Activated CD8-positive, alpha-beta memory T cell treated with anti-CD3 and anti-CD28 coated beads for 4 hours (primary cell): ENCODE data around the gene OR51A4.
"Not testable (repeated sequence)": the region's sequence is repeated elsewhere in the genome, so short reads cannot be mapped to it uniquely, and the experiment has no call there.

ENCODE experiments used
- DNase-seq, 2 donors: peaks; one replicate each; pipeline ENCODE4 v3.0.0-alpha.2; 2020; ENCODE audit warnings: low read depth in 2 of 2

OR51A4 gene, protein sequence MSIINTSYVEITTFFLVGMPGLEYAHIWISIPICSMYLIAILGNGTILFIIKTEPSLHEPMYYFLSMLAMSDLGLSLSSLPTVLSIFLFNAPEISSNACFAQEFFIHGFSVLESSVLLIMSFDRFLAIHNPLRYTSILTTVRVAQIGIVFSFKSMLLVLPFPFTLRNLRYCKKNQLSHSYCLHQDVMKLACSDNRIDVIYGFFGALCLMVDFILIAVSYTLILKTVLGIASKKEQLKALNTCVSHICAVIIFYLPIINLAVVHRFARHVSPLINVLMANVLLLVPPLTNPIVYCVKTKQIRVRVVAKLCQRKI

DNA sequence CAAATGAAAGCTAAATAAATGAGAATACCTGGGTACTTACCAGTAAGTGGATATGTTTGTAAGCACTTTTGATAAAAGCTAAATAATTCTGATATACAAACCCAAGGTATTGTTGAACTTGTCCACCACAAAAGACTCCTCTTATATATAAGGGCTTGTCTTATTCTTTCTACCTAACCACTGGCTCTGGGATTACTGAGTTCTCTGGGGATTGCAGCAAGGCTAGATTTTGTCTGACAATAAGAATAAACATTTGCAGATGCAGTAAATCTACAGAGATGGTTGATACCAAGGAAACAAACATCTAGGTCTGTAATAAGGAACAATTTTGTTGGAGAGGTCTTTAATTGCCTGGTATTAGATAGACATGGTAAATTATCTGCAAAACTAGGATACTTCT is at the start of gene OR51A4:
TSS of gene OR51A4 (minus strand) at position 101 of the 400 bp plus-strand sequence. CDS start 505 bp downstream, outside the sequence.
- DNase-seq: no peak

DNA sequence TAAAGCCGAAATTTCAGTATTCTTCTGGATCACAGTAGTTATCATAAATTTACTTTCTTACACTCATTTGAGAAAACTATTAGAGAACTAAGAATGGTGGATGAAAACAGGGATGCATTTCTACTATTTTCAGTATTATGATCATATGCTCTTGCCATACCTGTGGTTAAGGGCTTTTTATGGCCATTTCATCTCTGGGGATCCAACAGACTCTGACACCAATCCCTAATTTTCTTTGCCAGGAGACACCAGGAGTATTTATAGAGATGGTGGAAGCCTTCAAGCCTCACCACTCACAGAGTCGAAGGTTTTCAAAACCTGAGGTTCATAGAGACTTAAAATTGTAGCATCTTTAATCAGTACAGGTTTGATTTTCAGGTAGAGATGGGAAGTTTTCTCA is 47.1 kb upstream of the OR51A4 start, which contains the start of gene OR51L1:
TSS of gene OR51L1 (plus strand) at position 301 of the 400 bp plus-strand sequence. CDS start 4,132 bp downstream, outside the sequence.
- DNase-seq: no peak

DNA sequence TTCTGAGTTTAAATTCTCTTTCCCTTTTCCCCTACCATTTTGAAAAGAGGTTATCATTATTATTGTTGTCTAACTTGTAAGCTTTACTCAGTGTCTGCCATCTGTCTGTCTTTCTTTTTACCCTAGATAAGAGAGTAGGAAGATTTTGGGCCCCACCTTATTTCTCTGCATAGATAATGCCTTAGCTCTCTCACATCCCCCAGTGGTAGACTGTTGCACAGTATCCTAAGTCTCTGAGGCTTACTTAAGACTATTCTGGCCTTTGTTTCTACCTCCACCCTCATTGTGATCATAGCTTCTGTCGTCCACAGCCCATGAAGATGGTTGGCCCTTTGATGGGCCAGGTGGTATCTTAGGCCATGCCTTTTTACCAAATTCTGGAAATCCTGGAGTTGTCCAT is 43.7 kb upstream of the OR51A4 start:
- no peak for DNase-seq

DNA sequence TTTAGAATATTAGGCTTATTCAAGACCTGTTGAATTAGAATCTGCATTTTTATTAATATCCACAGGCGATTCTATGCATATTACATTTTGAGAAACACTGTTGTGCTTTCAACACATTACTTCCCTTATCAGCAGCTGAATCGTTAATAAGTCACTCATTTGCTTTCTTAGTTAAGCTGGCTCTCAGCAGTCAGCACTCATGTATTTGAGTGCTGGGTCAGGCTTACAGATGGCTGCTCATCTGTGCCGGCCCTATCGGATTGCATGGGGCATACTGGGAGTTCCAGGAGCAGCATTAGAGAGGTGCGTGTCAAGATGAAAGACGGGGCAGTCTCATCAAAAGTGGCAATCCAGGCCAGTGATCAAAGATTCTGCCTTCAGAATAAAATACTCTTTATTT is 36.4 kb upstream of the OR51A4 start:
- no peak for DNase-seq

DNA sequence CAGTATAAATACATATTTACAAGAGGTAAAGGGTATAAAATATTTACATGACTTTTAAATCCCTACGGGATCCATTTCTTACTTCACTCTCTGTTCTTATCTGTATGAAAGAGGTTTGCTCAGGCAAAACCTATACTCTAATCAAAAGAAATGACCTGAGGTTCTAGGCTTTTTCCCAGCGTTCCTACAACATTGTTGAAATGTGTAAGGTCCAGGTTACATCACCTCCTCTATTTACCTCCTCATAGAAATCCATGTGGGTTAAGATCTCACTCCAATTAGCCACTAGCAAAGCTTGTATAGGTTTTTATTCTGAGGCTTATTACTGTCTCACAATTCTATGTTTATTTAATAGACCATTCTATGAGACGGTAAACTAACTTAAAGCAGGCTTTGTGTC is 35.3 kb upstream of the OR51A4 start:
- no peak for DNase-seq

DNA sequence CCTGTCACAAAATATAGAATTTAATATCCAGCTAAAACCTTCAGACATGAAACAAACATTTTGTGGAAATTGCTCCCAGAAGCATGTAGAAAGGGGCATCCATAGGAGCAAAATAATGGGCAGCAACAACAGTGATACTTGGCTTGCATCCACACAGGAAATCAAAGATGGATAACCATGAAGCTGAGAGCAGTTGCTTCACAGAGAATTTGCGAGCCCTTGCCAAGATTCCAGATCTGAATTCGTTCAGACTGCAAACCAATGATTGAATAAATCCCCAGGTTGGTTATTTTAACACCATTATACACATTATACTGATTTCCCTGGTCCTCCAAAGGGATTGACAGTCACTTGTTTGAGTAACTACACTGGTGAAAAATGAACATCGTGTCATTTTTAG is 31.6 kb upstream of the OR51A4 start:
- no peak for DNase-seq

DNA sequence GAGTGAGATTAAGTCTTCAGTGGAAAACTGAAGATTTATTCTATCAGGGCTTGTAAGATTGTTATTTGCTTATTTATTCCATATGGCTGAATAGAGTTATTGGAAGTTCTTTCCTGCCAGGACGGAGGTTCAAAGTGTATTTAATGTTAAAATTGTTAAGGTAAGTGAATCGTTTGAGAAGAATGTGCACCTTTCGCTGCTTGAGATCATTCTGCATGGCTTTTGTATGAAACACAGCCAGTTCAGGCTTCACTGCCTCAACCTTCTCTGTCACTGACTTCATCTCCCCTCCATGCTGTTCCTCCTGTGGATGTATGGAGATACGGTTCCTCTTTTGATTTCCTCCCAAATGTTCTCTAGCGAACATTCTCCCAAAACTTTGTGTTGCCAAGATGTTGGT is 28.0 kb upstream of the OR51A4 start:
- no peak for DNase-seq

DNA sequence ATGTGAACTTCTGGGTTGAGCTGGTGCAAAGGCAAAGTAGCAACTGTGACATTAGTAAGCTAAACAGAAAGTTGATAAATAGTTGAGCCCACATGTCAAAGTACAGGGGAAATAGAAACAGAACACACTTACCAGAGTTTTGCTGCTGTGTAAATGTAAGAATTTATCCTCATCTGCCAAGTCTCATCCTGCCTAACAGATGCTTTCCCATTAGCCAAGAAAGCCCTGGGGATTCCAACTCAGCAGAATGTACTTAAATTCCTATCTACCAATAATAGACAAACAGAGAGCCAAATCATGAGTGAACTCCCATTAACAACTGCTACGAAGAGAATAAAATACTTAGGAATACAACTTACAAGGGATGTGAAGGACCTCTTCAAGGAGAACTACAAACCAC is 15.4 kb upstream of the OR51A4 start:
- DNase-seq: no peak

DNA sequence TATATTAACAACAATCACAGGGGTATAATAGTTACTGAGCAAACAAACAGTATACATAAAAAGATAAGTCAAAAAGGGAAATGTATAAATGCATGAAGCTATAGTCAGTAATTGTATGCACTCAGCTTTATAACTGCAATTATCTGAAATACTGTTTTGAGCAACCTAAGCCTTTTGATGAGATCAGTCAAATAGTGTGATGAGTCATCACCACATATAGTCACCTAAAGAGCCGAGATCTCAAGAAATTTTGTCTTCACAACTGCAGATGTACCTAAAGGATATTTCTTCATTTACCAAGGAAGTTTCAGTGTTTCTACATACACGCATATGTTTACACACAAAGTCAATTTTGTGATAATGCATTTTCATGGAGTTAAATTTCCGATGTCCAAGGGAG is 13.5 kb upstream of the OR51A4 start:
- DNase-seq: no peak

DNA sequence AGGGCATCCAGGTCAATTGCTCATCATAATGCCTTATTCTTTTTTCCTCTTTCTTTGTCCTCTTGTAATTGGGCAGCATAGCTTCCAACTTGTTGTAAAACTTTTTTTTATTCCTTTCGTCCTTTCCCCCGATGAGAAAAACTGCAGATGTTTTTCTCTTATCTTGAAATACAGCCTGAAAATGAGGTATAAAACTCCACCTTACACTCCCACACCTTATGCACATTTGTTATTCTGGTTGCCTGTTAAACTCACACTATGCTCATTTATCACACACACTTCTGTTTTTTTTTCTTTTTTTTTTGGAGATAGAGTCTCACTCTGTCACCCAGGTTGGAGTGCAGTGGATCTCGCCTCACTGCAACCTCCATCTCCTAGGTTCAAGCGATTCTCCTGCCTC is 10.0 kb upstream of the OR51A4 start:
- DNase-seq: no peak

DNA sequence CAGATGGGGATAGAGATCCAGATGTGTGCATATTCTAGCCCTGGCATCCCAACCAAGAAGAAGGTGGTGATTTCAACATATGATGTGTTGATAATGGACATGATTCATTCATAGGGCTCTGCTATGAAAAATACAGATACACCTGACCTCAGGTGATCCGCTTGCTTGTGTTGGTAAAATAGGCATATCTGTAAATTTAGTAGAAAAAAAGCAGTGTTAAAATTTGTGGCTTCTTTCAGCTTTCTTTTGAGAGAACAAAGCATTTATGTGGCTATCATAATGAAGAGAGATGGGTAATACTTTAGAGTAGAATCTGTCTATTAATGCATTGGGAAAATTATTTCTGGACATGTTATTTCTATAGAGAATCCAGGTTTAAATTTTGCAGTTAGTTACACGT is 8.2 kb upstream of the OR51A4 start, which contains the start of gene OR51A2:
TSS of gene OR51A2 (minus strand) at position 101 of the 400 bp plus-strand sequence. CDS start at position 101, 0 bp downstream.
- not testable (repeated sequence) for DNase-seq

DNA sequence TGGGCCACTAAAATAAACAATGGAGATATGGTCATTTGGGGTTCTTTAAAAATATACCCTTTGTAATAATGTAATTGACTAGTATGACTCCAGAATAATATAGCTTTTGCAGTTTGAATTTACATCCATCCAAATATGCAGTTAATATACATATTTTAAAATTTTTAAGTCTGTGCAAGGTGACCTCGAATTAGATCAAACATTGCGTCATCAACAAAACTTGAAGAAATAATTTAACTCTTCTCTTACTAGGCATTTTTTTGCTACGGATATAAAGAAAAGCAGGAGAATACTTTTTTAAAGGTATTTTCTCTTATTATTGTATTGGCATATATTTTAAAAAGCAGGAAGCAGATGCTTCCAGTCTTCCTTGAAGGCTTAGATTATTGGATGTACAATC is 10.7 kb downstream of the OR51A4 start:
- DNase-seq: no peak

DNA sequence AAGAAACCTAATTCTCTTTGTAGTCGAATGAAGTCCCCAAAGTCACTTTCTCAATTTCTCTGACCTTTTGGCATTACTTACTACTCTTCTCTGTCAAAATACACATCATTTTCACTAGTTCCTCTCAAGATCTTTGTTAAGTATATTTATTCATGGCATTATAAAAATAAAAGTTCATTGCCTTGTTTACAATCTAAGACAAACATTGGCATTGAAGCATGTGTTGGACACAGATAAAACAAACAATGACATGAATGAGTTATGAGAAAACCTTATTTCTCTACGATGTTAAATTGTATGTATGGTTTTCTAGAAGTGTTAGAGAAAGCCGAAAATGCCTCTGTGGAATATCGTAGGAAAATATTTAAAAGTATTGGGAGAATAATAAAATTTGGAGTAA is 14.7 kb downstream of the OR51A4 start:
- no peak for DNase-seq

DNA sequence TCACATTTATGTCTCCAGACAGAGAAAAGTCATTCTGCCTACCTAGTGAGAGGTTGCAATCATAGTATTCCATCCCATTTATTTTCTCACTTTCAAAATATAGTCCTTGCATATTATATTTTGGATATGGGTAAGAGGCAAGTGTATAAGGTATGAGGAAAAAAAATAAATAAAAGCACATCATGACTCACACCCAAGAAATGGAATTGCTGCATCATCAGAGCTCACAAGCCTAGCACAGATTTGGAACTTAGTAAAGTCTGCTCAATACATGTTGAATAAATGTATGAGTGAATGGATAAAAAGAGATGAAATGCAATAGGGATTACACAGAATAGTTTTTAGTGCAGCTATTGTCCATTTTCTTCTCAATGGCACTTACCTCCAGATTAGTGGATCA is 20.8 kb downstream of the OR51A4 start:
- no peak for DNase-seq

DNA sequence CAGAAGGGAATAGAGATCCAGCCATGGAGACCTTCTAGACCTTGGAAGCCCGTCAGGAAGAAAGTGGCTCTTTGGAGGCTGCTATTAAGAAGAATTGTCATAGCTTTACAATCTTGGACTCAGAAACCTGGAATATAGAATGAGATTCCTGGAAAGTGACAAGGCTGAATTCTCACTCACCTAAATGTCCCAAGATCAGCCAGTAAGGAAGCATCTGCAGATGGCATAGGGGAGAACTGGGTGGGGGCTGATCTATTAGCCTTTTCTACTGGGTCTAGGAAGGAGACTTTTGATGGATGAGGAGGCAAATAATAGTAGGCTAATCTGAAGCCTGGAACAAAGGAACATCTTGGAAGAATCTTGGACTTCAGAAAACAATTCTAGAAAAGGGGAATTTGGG is 23.2 kb downstream of the OR51A4 start, which contains the start of gene OR51G1:
TSS of gene OR51G1 (minus strand) at position 101 of the 400 bp plus-strand sequence. CDS start at position 101, 0 bp downstream.
- no peak for DNase-seq

DNA sequence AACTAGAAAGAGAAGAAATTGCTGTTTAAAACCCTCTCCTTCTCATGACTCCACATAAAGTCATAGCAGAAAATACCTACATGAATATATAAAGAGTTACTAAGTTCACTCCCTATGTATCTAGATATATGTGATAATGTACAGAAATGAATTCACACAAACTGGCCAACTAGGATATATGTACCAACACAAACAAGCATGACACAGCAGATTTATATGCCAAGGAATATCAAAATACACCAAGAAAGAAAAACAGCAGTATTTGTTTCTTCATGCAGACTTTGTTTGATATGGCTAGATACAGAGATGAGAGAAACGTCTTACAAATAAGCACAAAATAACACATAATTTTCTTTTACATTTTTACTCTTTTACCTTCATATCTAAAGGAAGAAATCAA is 25.1 kb downstream of the OR51A4 start:
- DNase-seq: no peak

DNA sequence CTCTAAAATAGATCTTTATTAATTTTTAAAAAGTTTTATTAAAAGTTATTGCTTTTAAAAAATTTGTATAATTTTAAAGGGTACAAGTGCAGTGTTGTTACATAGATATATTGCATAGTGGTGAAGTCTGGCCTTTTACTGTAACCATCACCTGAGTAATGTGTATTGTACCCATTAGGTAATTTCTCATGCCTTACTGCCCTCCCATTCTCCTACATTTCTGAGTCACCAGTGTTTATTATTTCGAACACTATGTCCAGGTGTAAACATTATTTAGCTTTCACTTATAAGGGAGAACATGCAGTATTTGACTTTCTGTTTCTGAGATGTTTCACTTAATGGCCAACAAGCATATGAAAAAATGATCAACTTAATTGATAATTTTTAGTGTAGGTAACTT is 25.6 kb downstream of the OR51A4 start:
- DNase-seq: no peak

DNA sequence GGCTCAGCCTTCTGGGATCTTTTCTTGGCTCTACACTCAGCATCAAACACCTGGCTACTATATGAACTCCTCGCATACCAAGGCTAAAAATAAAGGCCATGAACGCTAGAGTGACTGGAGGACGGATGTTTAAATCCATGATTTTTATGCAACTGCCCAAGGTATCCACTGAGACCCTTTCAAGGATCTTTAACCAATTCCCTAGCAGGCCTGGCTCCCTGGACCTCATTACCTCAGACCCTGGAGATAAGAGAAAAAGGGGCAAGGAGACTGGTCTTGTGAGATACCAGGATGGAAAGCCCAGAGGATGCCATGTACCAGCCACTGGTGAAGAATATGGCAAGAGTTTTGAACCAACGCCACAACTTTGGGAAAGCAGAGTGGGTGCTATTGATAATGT is 28.2 kb downstream of the OR51A4 start, which contains the start of gene OR51G2:
TSS of gene OR51G2 (minus strand) at position 101 of the 400 bp plus-strand sequence. CDS start 3,687 bp downstream, outside the sequence.
- DNase-seq: no peak

DNA sequence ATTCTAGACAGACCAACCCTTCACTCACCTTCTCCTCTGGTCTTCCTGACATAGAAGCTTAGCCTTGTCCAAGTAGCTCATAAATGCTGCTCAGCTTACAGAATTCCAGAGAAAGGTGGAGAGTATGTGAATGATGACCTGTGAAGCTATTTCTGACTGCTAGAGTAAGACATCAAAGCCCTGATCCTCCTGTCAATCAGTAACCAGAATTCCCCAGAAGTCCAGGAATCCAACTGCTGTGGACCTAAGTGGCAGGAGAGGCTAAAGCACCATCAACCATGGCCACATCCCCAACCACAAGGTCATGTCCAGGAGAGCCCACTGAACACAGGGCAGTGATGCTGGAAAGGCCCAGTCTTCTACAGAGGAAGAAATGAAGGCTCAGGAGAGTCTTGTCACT is 30.8 kb downstream of the OR51A4 start:
- DNase-seq: no peak

DNA sequence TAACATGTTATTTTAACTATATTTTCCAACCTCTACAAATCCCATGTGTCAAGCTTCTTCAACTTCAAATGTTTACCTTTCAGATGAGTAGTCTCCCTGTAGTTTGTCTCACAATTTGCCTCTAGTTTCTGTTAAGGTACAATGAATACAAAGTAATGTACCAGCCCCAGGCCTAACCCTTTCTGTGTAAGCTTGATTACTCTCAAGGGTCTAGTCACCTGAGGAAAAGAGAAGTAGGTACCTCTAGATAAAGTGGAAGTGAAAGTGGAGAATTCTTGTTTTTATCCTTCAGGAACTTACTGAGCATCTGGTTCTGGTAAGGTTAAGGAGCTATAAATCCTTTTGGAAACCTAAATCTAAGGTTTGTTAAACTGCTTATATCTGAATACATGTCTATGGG is 43.9 kb downstream of the OR51A4 start, which contains the start of gene OR51A7:
TSS of gene OR51A7 (plus strand) at position 300 of the 400 bp plus-strand sequence. CDS start 3,587 bp downstream, outside the sequence.
- DNase-seq: no peak
